Mesendoderm (in vitro differentiated cells): Measurements from ENCODE around the gene ZNF846.

Experiments
- DNase-seq: peaks from one replicate; pipeline ENCODE4 v3.0.0; 2013
- H2AK5ac ChIP-seq: 2 replicates; pipeline ENCODE4 v1.6.1; 2013; ENCODE audit warnings: low read length, inconsistent platforms
- H2BK120ac ChIP-seq: 2 replicates; pipeline ENCODE4 v1.6.1; 2013; ENCODE audit warnings: low read depth, mild to moderate bottlenecking, low read length, moderate library complexity, mixed read lengths
- H2BK15ac ChIP-seq: replicated peaks from 2 replicates; pipeline ENCODE4 v1.6.1; 2013; ENCODE audit warnings: low read depth, mild to moderate bottlenecking, moderate library complexity
- H2BK5ac ChIP-seq: 2 replicates; pipeline ENCODE4 v1.6.1; 2013; ENCODE audit warnings: low read length, inconsistent platforms
- H3K18ac ChIP-seq: 2 replicates; pipeline ENCODE4 v1.6.1; 2013; ENCODE audit warnings: mild to moderate bottlenecking, low read length, mixed read lengths
- H3K23ac ChIP-seq: one replicate; pipeline ENCODE4 v1.6.1; 2013; ENCODE audit warnings: low read length
- H3K27ac ChIP-seq: 2 replicates; pipeline ENCODE4 v1.5.1; 2013; ENCODE audit warnings: low read depth, mild to moderate bottlenecking, inconsistent platforms, low read length, moderate library complexity
- H3K27me3 ChIP-seq: 2 replicates; pipeline ENCODE4 v1.6.1; 2013; ENCODE audit warnings: low read length, control low read depth, mild to moderate bottlenecking, inconsistent platforms; ENCODE audit not compliant: insufficient read depth, poor library complexity
- H3K36me3 ChIP-seq: 2 replicates; pipeline ENCODE4 v1.6.1; 2013; ENCODE audit warnings: low read length, inconsistent platforms; ENCODE audit not compliant: control insufficient read depth, insufficient read depth
- H3K4ac ChIP-seq: one replicate; pipeline ENCODE4 v1.6.1; 2013; ENCODE audit warnings: low read depth, mild to moderate bottlenecking, low read length, moderate library complexity
- H3K4me1 ChIP-seq: 2 replicates; pipeline ENCODE4 v1.6.1; 2013; ENCODE audit warnings: low read depth, low read length, inconsistent platforms; ENCODE audit not compliant: control insufficient read depth
- H3K4me2 ChIP-seq: 2 replicates; pipeline ENCODE4 v1.6.1; 2013; ENCODE audit warnings: low read length
- H3K4me3 ChIP-seq: 2 replicates; pipeline ENCODE4 v1.5.1; 2013; ENCODE audit warnings: mild to moderate bottlenecking, low read length
- H3K56ac ChIP-seq: one replicate; pipeline ENCODE4 v1.6.1; 2013; ENCODE audit warnings: low read length
- H3K79me1 ChIP-seq: 2 replicates; pipeline ENCODE4 v1.6.1; 2013; ENCODE audit warnings: low read length, inconsistent platforms
- H3K79me2 ChIP-seq: 2 replicates; pipeline ENCODE4 v1.6.1; 2013; ENCODE audit warnings: mild to moderate bottlenecking, low read length; ENCODE audit not compliant: control insufficient read depth, insufficient read depth
- H3K9ac ChIP-seq: 2 replicates; pipeline ENCODE4 v1.6.1; 2013; ENCODE audit warnings: low read length, inconsistent platforms
- H4K5ac ChIP-seq: one replicate; pipeline ENCODE4 v1.6.1; 2013; ENCODE audit warnings: low read length
- H4K8ac ChIP-seq: one replicate; pipeline ENCODE4 v1.6.1; 2013; ENCODE audit warnings: low read depth, mild to moderate bottlenecking, control low read depth, low read length, moderate library complexity
- WGBS: extraction: QIAGEN DNeasy Blood & Tissue Kit; methylation state at CpG from one replicate; pipeline ENCODE4 v1.1.7; 2013; ENCODE audit warnings: low lambda C conversion rate, missing lambda C conversion rate; ENCODE audit not compliant: insufficient coverage; ENCODE audit errors: extremely low coverage; 5-methylcytosine and 5-hydroxymethylcytosine counted together

ZNF846 gene

GRCh38 chr19:9721861-9722260 is 46.7 kb downstream of the ZNF846 start:
- DNase-seq = peak; percentile 9

GRCh38 chr19:9720541-9720940 is 48.0 kb downstream of the ZNF846 start:
- Histone ChIP-seq H3K79me1 (no peaks in the 10 kb centered on the region), H3K27me3 (no peaks in the 10 kb centered on the region), H3K9ac (no peak overlapping the region), H3K4me3 (no peak overlapping the region), H2BK5ac (no peak overlapping the region), H3K23ac (no peak overlapping the region), H3K79me2 (no peaks in the 10 kb centered on the region), H3K56ac (no peak overlapping the region), H2BK15ac (no peak overlapping the region), H3K18ac (no peak overlapping the region), H3K27ac (no peak overlapping the region), H2BK120ac (no peak overlapping the region), H4K8ac (no peak overlapping the region), H3K4me2 (no peak overlapping the region), H3K36me3 (no peaks in the 10 kb centered on the region), H3K4ac (no peak overlapping the region), H4K5ac (no peak overlapping the region), H2AK5ac (no peak overlapping the region), H3K4me1 (no peaks in the 10 kb centered on the region)
- no CpG with 5 or more reads among the region's 4 CpGs for WGBS
- no peak for DNase-seq

More at GRCh38 chr19:9721861-9722260, 46.7 kb downstream of the ZNF846 start:
- Histone ChIP-seq H3K56ac (no peak overlapping the region), H2BK120ac (no peak overlapping the region), H3K4ac (no peak overlapping the region), H3K23ac (no peak overlapping the region), H4K5ac (no peak overlapping the region), H3K79me1 (no peaks in the 10 kb centered on the region), H3K9ac (no peak overlapping the region), H3K27me3 (no peaks in the 10 kb centered on the region), H2AK5ac (no peak overlapping the region), H3K79me2 (no peaks in the 10 kb centered on the region), H3K4me3 (no peak overlapping the region), H3K18ac (no peak overlapping the region), H2BK15ac (no peak overlapping the region), H3K4me2 (no peak overlapping the region), H3K36me3 (no peaks in the 10 kb centered on the region), H3K4me1 (no peaks in the 10 kb centered on the region), H2BK5ac (no peak overlapping the region), H4K8ac (no peak overlapping the region), H3K27ac (no peak overlapping the region)
- WGBS = no CpG with 5 or more reads among the region's 6 CpGs

GRCh38 chr19:9711815-9712214 is 56.7 kb downstream of the ZNF846 start:
- H4K5ac ChIP-seq = no peak overlapping the region
- DNase-seq = no peak
- no peak overlapping the region for H2BK120ac ChIP-seq
- no peak overlapping the region for H3K56ac ChIP-seq
- H4K8ac ChIP-seq = no peak overlapping the region
- H2AK5ac ChIP-seq = no peak overlapping the region
- H3K4me3 ChIP-seq = no peak overlapping the region
- H3K23ac ChIP-seq = no peak overlapping the region
- no peaks in the 10 kb centered on the region for H3K79me1 ChIP-seq
- H3K4ac ChIP-seq = no peak overlapping the region
- no peaks in the 10 kb centered on the region for H3K36me3 ChIP-seq
- WGBS = no CpG with 5 or more reads among the region's 3 CpGs
- H3K27ac ChIP-seq = no peak overlapping the region
- H3K27me3 ChIP-seq = no peaks in the 10 kb centered on the region
- no peak overlapping the region for H2BK15ac ChIP-seq
- no peak overlapping the region for H3K18ac ChIP-seq
- no peak overlapping the region for H2BK5ac ChIP-seq
- H3K4me2 ChIP-seq = no peak overlapping the region
- H3K4me1 ChIP-seq = no peaks in the 10 kb centered on the region
- no peaks in the 10 kb centered on the region for H3K79me2 ChIP-seq
- no peak overlapping the region for H3K9ac ChIP-seq

- Histone ChIP-seq H4K5ac (no peak overlapping the region), H4K8ac (no peak overlapping the region), H2BK120ac (no peak overlapping the region), H3K4me2 (no peak overlapping the region), H3K4ac (no peak overlapping the region), H3K79me1 (no peaks in the 10 kb centered on the region), H3K56ac (no peak overlapping the region), H3K79me2 (no peaks in the 10 kb centered on the region), H3K27ac (no peak overlapping the region), H2AK5ac (no peak overlapping the region), H3K18ac (no peak overlapping the region), H3K9ac (no peak overlapping the region), H2BK5ac (no peak overlapping the region), H2BK15ac (no peak overlapping the region), H3K4me1 (no peaks in the 10 kb centered on the region), H3K23ac (no peak overlapping the region), H3K36me3 (no peaks in the 10 kb centered on the region), H3K4me3 (no peak overlapping the region), H3K27me3 (no peaks in the 10 kb centered on the region)
- WGBS = no CpG with 5 or more reads among the region's 1 CpG
- no peak for DNase-seq
Observed at GRCh38 chr19:9709305-9709704, 59.2 kb downstream of the ZNF846 start.

GRCh38 chr19:9705836-9706235 is 62.7 kb downstream of the ZNF846 start:
- Histone ChIP-seq H3K4me1 (no peaks in the 10 kb centered on the region), H3K79me2 (no peaks in the 10 kb centered on the region), H3K18ac (no peak overlapping the region), H2BK5ac (no peak overlapping the region), H2AK5ac (no peak overlapping the region), H4K5ac (no peak overlapping the region), H4K8ac (no peak overlapping the region), H3K4ac (no peak overlapping the region), H3K56ac (no peak overlapping the region), H2BK120ac (no peak overlapping the region), H3K4me3 (no peak overlapping the region), H3K9ac (no peak overlapping the region), H3K27me3 (no peaks in the 10 kb centered on the region), H3K4me2 (no peak overlapping the region), H2BK15ac (no peak overlapping the region), H3K27ac (no peak overlapping the region), H3K36me3 (no peaks in the 10 kb centered on the region), H3K23ac (no peak overlapping the region), H3K79me1 (no peaks in the 10 kb centered on the region)
- no CpG with 5 or more reads among the region's 6 CpGs for WGBS
- DNase-seq = no peak

GRCh38 chr19:9702186-9702585 is 66.4 kb downstream of the ZNF846 start:
- Histone ChIP-seq H2AK5ac (no peak overlapping the region), H2BK120ac (no peak overlapping the region), H3K36me3 (no peaks in the 10 kb centered on the region), H3K23ac (no peak overlapping the region), H3K27ac (no peak overlapping the region), H3K79me1 (no peaks in the 10 kb centered on the region), H2BK15ac (no peak overlapping the region), H3K4me2 (no peak overlapping the region), H3K18ac (no peak overlapping the region), H3K4ac (no peak overlapping the region), H2BK5ac (no peak overlapping the region), H3K4me1 (no peaks in the 10 kb centered on the region), H3K56ac (no peak overlapping the region), H3K4me3 (no peak overlapping the region), H4K8ac (no peak overlapping the region), H3K9ac (no peak overlapping the region), H4K5ac (no peak overlapping the region), H3K27me3 (no peaks in the 10 kb centered on the region), H3K79me2 (no peaks in the 10 kb centered on the region)
- WGBS = no CpG with 5 or more reads among the region's 6 CpGs
- DNase-seq = no peak
